Keratinocyte (primary cell): ENCODE measurements around the gene PPEF1. TPM values are rescaled to one million over a fixed set of nuclear protein-coding genes. Genes with fewer than 3 reads are reported as not detected.

Experiments used
- DNase-seq: peaks from one replicate; pipeline ENCODE4 v3.0.0-alpha.2; 2011; ENCODE audit warnings: low read depth, missing footprints, low spot score
- FAIRE-seq: peaks from 2 replicates; lab custom pipeline; 2011; peaks lifted over from hg19 to GRCh38; lab: Jason Lieb, UNC
- H2AFZ ChIP-seq: 2 replicates; pipeline ENCODE4 v1.6.0; 2012; ENCODE audit warnings: low read length, control low read depth, inconsistent platforms; ENCODE audit not compliant: control insufficient read depth
- H3K27ac ChIP-seq: 2 replicates; pipeline ENCODE4 v1.5.1; 2011; ENCODE audit warnings: low read length; ENCODE audit not compliant: control insufficient read depth, insufficient read depth
- H3K27me3 ChIP-seq: 3 replicates; pipeline ENCODE4 v1.6.0; 2011; ENCODE audit warnings: low read length; ENCODE audit not compliant: control insufficient read depth, insufficient read depth; ENCODE audit errors: extremely low read depth
- H3K36me3 ChIP-seq, 2 experiments: 2 replicates in 1 of 2; 3 replicates in 1 of 2; pipeline ENCODE4 v1.5.1; 2011; ENCODE audit warnings: low read length in 2 of 2, mild to moderate bottlenecking in 1 of 2; ENCODE audit not compliant: control insufficient read depth in 2 of 2, insufficient read depth in 2 of 2; ENCODE audit errors: extremely low read depth in 1 of 2
- H3K4me1 ChIP-seq: 3 replicates; pipeline ENCODE4 v1.5.1; 2011; ENCODE audit warnings: low read length; ENCODE audit not compliant: control insufficient read depth, insufficient read depth; ENCODE audit errors: extremely low read depth
- H3K4me2 ChIP-seq: 3 replicates; pipeline ENCODE4 v1.6.0; 2011; ENCODE audit warnings: low read depth, low read length; ENCODE audit not compliant: control insufficient read depth, insufficient read depth; ENCODE audit errors: extremely low read depth
- H3K4me3 ChIP-seq, 3 experiments: fragments of 200-600 bp in 1 of 3; sonication (generic) in 1 of 3; 2 replicates in 2 of 3; 3 replicates in 1 of 3; pipeline ENCODE4 v1.5.1; 2011 to 2016; ENCODE audit warnings: low read length in 3 of 3, mild to moderate bottlenecking in 3 of 3, control low read depth in 2 of 3, inconsistent platforms in 1 of 3, low read depth in 1 of 3, mixed read lengths in 1 of 3, mixed run types in 1 of 3, moderate library complexity in 1 of 3; ENCODE audit not compliant: control insufficient read depth in 2 of 3, insufficient read depth in 2 of 3; ENCODE audit errors: extremely low read depth in 1 of 3
- H3K79me2 ChIP-seq: 2 replicates; pipeline ENCODE4 v1.6.0; 2012; ENCODE audit warnings: low read length; ENCODE audit not compliant: control insufficient read depth, insufficient read depth
- H3K9ac ChIP-seq: 3 replicates; pipeline ENCODE4 v1.6.0; 2011; ENCODE audit warnings: low read length; ENCODE audit not compliant: control insufficient read depth, insufficient read depth; ENCODE audit errors: extremely low read depth
- H3K9me1 ChIP-seq: 3 replicates; pipeline ENCODE4 v1.6.0; 2011; ENCODE audit warnings: low read length; ENCODE audit not compliant: control insufficient read depth, insufficient read depth; ENCODE audit errors: extremely low read depth
- H3K9me3 ChIP-seq: 2 replicates; pipeline ENCODE4 v1.5.1; 2012; ENCODE audit warnings: low read depth, low read length; ENCODE audit not compliant: control insufficient read depth
- H4K20me1 ChIP-seq: 3 replicates; pipeline ENCODE4 v1.6.0; 2011; ENCODE audit warnings: low read length; ENCODE audit not compliant: control insufficient read depth, insufficient read depth; ENCODE audit errors: extremely low read depth
- CTCF ChIP-seq, 3 experiments: IDR thresholded peaks in 1 of 3; conservative IDR thresholded peaks in 1 of 3; optimal IDR thresholded peaks in 1 of 3; 2 replicates in 2 of 3; 3 replicates in 1 of 3; pipeline versions ENCODE3 to v1.5.1; 2011; ENCODE audit warnings: low read length in 3 of 3, mild to moderate bottlenecking in 3 of 3, moderate library complexity in 2 of 3, control low read depth in 1 of 3, inconsistent platforms in 1 of 3; ENCODE audit not compliant: insufficient read depth in 2 of 3; ENCODE audit errors: extremely low read depth in 1 of 3
- EZH2 ChIP-seq: IDR thresholded peaks from one replicate; pipeline ENCODE4 v1.6.1; 2012; ENCODE audit warnings: inconsistent platforms, mild to moderate bottlenecking, low read length, moderate library complexity
- dilution Hi-C: fragments of 300-500 bp; cut with MboI; formaldehyde crosslinking; loops from one replicate; pipeline ENCODE4 v1.7.0; 2020; ENCODE audit warnings: low sequenced_read_pairs; ENCODE audit not compliant: extremely low pct_ligation_motif_present
- polyA plus RNA-seq, 5 experiments: library from polyadenylated mRNA; depleted of rRNA in 3 of 5; stranded (reverse) in 3 of 5; stranded (forward) in 1 of 5; unstranded in 1 of 5; fragments of >200 nt; gene quantifications; 1 replicate in 1 of 5; 2 replicates in 3 of 5; 3 replicates in 1 of 5; pipeline versions ENCODE4 v1.2.1 to v1.2.3, GENCODE V29; 2011 to 2012; ENCODE audit warnings: missing spikeins in 2 of 5, low read depth in 1 of 5, low replicate concordance in 1 of 5

PPEF1 gene
- polyA plus RNA-seq, 1 donor (not counting 4 experiments of a cell fraction or from before 2014, with no cell fraction given) = not detected

GRCh38 chrX:18719852-18720251 is 12.4 kb downstream of the PPEF1 start:
- H3K27me3 ChIP-seq = no peaks in the 10 kb centered on the region
- no peaks in the 10 kb centered on the region for H3K79me2 ChIP-seq
- dilution Hi-C loops = no loop called here
- no peaks in the 10 kb centered on the region for H4K20me1 ChIP-seq
- no peaks in the 10 kb centered on the region for H3K9me1 ChIP-seq
- no peak for TF ChIP-seq EZH2
- TF ChIP-seq CTCF (optimal IDR thresholded peaks at IDR 0.05 in 1 of 3, IDR thresholded peaks at IDR 0.05 in 1 of 3, conservative IDR thresholded peaks at IDR 0.05 in 1 of 3; ENCODE audit: extremely low read depth in 1 of 3, insufficient read depth in 2 of 3, low read length in 3 of 3) = no peak
- no peak overlapping the region for H3K4me2 ChIP-seq
- no peaks in the 10 kb centered on the region for H3K36me3 ChIP-seq
- no peaks in the 10 kb centered on the region for H3K4me1 ChIP-seq
- no peak overlapping the region for H2AFZ ChIP-seq
- H3K9ac ChIP-seq = no peak overlapping the region
- no peak for FAIRE-seq
- no peaks in the 10 kb centered on the region for H3K9me3 ChIP-seq
- no peak overlapping the region for H3K4me3 ChIP-seq
- no peak for DNase-seq
- no peak overlapping the region for H3K27ac ChIP-seq

- no peaks in the 10 kb centered on the region for H3K79me2 ChIP-seq
- no peaks in the 10 kb centered on the region for H3K4me1 ChIP-seq
- H3K9me3 ChIP-seq = no peaks in the 10 kb centered on the region
- no peak overlapping the region for H3K9ac ChIP-seq
- no peak overlapping the region for H3K4me3 ChIP-seq
- H3K4me2 ChIP-seq = no peak overlapping the region
- H3K9me1 ChIP-seq = no peaks in the 10 kb centered on the region
- no peaks in the 10 kb centered on the region for H3K36me3 ChIP-seq
- dilution Hi-C loops = no loop called here
- no peak overlapping the region for H2AFZ ChIP-seq
- DNase-seq (no peak), FAIRE-seq (no peak)
- no peak for TF ChIP-seq CTCF (optimal IDR thresholded peaks at IDR 0.05 in 1 of 3, IDR thresholded peaks at IDR 0.05 in 1 of 3, conservative IDR thresholded peaks at IDR 0.05 in 1 of 3; ENCODE audit: extremely low read depth in 1 of 3, insufficient read depth in 2 of 3, low read length in 3 of 3)
- no peak for TF ChIP-seq EZH2
- H3K27ac ChIP-seq = no peak overlapping the region
- H3K27me3 ChIP-seq = no peaks in the 10 kb centered on the region
- no peaks in the 10 kb centered on the region for H4K20me1 ChIP-seq
Measured at GRCh38 chrX:18721683-18722499, 14.4 kb downstream of the PPEF1 start.
